ENCODE results near the gene FHIP1B.

DNA sequence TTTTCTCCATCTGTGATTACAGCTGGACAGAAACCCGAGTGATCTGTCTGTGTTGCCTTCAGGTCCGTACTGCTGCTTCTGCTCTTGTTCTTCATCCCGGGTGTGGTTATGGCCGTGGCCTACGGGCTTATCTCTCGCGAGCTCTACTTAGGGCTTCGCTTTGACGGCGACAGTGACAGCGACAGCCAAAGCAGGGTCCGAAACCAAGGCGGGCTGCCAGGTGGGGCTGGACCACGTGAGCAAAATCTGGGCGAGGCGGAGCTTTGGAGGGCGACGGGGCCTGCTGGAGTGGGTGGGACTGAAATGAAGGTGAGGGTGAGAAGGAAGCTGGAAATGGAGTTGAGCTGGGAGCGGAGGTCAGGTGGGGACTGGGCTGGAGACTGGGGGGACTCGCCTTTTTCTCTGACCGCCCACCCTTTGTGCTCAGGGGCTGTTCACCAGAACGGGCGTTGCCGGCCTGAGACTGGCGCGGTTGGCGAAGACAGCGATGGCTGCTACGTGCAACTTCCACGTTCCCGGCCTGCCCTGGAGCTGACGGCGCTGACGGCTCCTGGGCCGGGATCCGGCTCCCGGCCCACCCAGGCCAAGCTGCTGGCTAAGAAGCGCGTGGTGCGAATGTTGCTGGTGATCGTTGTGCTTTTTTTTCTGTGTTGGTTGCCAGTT, 36.3 kb upstream of the FHIP1B start:
- TF ChIP-seq SUZ12 (IDR thresholded peaks at IDR 0.05; ENCODE audit: extremely low read depth, insufficient read depth, insufficient read length): no peak
- no peak for TF ChIP-seq YY1 (IDR thresholded peaks at IDR 0.05; ENCODE audit: insufficient read depth, insufficient read length)
- TF ChIP-seq ZNF274 (IDR thresholded peaks at IDR 0.05; ENCODE audit: low read depth, low read length): no peak
